ENCODE measurements around the gene EPHA6.

The EPHA6 gene

DNA sequence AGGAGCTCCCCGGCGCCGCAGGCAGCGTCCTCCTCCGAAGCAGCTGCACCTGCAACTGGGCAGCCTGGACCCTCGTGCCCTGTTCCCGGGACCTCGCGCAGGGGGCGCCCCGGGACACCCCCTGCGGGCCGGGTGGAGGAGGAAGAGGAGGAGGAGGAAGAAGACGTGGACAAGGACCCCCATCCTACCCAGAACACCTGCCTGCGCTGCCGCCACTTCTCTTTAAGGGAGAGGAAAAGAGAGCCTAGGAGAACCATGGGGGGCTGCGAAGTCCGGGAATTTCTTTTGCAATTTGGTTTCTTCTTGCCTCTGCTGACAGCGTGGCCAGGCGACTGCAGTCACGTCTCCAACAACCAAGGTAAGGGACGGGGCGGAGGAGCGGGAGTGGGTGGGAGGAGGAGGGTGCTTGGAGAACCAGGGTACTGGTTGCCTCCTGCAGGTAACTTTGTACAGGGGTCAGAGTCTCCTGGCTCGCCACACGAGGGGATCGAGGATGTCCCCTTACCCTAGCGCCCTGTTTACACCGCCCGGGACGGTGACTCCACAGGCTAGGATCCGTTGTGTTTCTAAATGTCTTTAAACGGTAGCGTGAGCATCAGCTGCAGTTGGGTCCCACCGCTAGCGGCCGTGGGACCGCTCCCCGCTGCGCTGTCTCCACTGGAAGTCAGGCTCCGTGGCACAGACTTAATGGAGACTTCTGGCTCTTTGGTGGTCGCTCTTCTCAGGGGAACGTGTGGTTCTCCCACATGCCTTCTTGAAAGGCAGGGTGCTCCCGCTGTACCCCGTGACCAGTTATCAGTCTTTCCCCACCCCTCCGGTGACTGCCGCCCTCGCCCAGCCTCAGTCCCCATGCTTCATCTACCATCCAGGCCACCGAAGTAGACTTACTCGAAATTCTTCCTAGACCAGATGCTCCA lies 515 bp downstream of the EPHA6 start:
- H3K9me3 ChIP-seq (ENCODE audit: insufficient read depth, low read length, severe bottlenecking) = no peaks in the 10 kb centered on the region
- no peak overlapping the region for H3K4me2 ChIP-seq (ENCODE audit: insufficient read depth, low read length)
- H3K4me1 ChIP-seq (ENCODE audit: insufficient read depth, low read length) = no peaks in the 10 kb centered on the region
- TF ChIP-seq, protein P1, sequence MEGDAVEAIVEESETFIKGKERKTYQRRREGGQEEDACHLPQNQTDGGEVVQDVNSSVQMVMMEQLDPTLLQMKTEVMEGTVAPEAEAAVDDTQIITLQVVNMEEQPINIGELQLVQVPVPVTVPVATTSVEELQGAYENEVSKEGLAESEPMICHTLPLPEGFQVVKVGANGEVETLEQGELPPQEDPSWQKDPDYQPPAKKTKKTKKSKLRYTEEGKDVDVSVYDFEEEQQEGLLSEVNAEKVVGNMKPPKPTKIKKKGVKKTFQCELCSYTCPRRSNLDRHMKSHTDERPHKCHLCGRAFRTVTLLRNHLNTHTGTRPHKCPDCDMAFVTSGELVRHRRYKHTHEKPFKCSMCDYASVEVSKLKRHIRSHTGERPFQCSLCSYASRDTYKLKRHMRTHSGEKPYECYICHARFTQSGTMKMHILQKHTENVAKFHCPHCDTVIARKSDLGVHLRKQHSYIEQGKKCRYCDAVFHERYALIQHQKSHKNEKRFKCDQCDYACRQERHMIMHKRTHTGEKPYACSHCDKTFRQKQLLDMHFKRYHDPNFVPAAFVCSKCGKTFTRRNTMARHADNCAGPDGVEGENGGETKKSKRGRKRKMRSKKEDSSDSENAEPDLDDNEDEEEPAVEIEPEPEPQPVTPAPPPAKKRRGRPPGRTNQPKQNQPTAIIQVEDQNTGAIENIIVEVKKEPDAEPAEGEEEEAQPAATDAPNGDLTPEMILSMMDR (IDR thresholded peaks at IDR 0.05; ENCODE audit: borderline replicate concordance, extremely low read depth, low read length, poor library complexity, severe bottlenecking) = no peak
- TF ChIP-seq EZH2 (IDR thresholded peaks at IDR 0.05; ENCODE audit: borderline replicate concordance, low read depth, low read length, severe bottlenecking) = no peak
- no peak overlapping the region for H2AFZ ChIP-seq (ENCODE audit: low read depth, low read length)
- H4K20me1 ChIP-seq (ENCODE audit: insufficient read depth, low read length) = no peaks in the 10 kb centered on the region
- no peaks in the 10 kb centered on the region for H3K36me3 ChIP-seq (ENCODE audit: insufficient read depth, low read length)
- ATAC-seq (ENCODE audit: insufficient read depth, low read depth) (no peak), DNase-seq (no peak)
- H3K9ac ChIP-seq (ENCODE audit: low read depth, low read length) = no peak overlapping the region
- no peaks in the 10 kb centered on the region for H3K79me2 ChIP-seq (ENCODE audit: insufficient read depth, low read length)
- no peak overlapping the region for H3K27ac ChIP-seq (ENCODE audit: low read length)
- H3K27me3 ChIP-seq (ENCODE audit: insufficient read depth, low read length, poor library complexity) = no peaks in the 10 kb centered on the region
- no peak overlapping the region for H3K4me3 ChIP-seq (ENCODE audit: low read depth in 1 of 2, low read length in 2 of 2)

DNA sequence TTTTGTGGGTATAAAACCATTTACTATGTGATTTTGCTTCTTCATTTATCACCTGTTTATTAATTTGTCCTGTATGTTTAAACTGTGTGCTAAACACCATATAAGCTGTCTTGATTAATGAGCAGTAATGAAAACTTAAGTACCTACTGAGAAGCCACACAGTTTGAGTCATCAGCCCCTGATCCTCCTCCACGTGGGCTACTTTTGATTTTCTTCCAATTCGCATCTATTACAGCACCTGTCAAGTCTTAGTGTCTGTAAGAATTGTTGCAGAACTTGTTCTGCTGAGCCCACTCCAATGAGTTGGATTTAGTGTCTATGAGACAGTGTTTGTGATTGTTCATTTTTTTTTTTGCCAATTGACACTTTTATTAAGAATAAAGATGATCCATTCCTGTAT lies 16.8 kb downstream of the EPHA6 start:
- H3K27ac ChIP-seq (ENCODE audit: low read length) = no peak overlapping the region
- DNase-seq = no peak

DNA sequence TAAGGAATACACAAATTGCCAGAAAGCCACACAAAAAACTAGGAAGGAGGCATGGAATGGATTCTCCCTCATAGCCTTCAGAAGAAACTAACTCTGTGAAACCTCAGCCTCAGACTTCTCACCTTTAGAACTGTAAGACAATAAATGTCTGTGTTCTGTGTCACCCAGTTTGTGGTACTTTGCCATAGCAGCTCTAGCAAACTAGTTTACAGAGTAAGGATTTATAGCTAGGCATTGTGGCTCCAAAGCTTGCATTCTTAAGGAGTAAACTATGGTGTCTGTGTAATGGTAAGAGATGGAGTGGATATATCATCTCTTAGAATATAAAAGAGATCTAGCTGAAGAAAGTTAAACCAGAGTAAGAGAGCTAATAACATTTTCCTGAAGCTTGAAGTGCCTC lies 18.9 kb downstream of the EPHA6 start:
- H3K4me3 ChIP-seq (ENCODE audit: low read depth in 1 of 2, low read length in 2 of 2) = no peak overlapping the region
- DNase-seq = no peak

More for the DNA sequence above, 16.8 kb downstream of the EPHA6 start:
- no peak for TF ChIP-seq EZH2 (IDR thresholded peaks at IDR 0.05; ENCODE audit: borderline replicate concordance, low read depth, low read length, severe bottlenecking)
- TF ChIP-seq, protein P1 (IDR thresholded peaks at IDR 0.05; ENCODE audit: borderline replicate concordance, extremely low read depth, low read length, poor library complexity, severe bottlenecking) = no peak
- H3K9ac ChIP-seq (ENCODE audit: low read depth, low read length) = no peak overlapping the region
- H3K27me3 ChIP-seq (ENCODE audit: insufficient read depth, low read length, poor library complexity) = no peaks in the 10 kb centered on the region
- H3K9me3 ChIP-seq (ENCODE audit: insufficient read depth, low read length, severe bottlenecking) = no peaks in the 10 kb centered on the region
- H3K36me3 ChIP-seq (ENCODE audit: insufficient read depth, low read length) = no peaks in the 10 kb centered on the region
- H3K79me2 ChIP-seq (ENCODE audit: insufficient read depth, low read length) = no peaks in the 10 kb centered on the region
- no peak overlapping the region for H3K4me2 ChIP-seq (ENCODE audit: insufficient read depth, low read length)
- H3K4me1 ChIP-seq (ENCODE audit: insufficient read depth, low read length) = no peaks in the 10 kb centered on the region
- H2AFZ ChIP-seq (ENCODE audit: low read depth, low read length) = no peak overlapping the region
- no peak for ATAC-seq (ENCODE audit: insufficient read depth, low read depth)
- no peak overlapping the region for H3K4me3 ChIP-seq (ENCODE audit: low read depth in 1 of 2, low read length in 2 of 2)
- H4K20me1 ChIP-seq (ENCODE audit: insufficient read depth, low read length) = no peaks in the 10 kb centered on the region

More for the DNA sequence above, 18.9 kb downstream of the EPHA6 start:
- no peaks in the 10 kb centered on the region for H3K36me3 ChIP-seq (ENCODE audit: insufficient read depth, low read length)
- H3K79me2 ChIP-seq (ENCODE audit: insufficient read depth, low read length) = no peaks in the 10 kb centered on the region
- no peak overlapping the region for H3K4me2 ChIP-seq (ENCODE audit: insufficient read depth, low read length)
- no peaks in the 10 kb centered on the region for H4K20me1 ChIP-seq (ENCODE audit: insufficient read depth, low read length)
- ATAC-seq (ENCODE audit: insufficient read depth, low read depth) = no peak
- H3K27ac ChIP-seq (ENCODE audit: low read length) = no peak overlapping the region
- no peak overlapping the region for H3K9ac ChIP-seq (ENCODE audit: low read depth, low read length)
- TF ChIP-seq, protein P1 (IDR thresholded peaks at IDR 0.05; ENCODE audit: borderline replicate concordance, extremely low read depth, low read length, poor library complexity, severe bottlenecking) = no peak
- no peak for TF ChIP-seq EZH2 (IDR thresholded peaks at IDR 0.05; ENCODE audit: borderline replicate concordance, low read depth, low read length, severe bottlenecking)
- no peaks in the 10 kb centered on the region for H3K27me3 ChIP-seq (ENCODE audit: insufficient read depth, low read length, poor library complexity)
- H3K4me1 ChIP-seq (ENCODE audit: insufficient read depth, low read length) = no peaks in the 10 kb centered on the region
- H3K9me3 ChIP-seq (ENCODE audit: insufficient read depth, low read length, severe bottlenecking) = no peaks in the 10 kb centered on the region
- H2AFZ ChIP-seq (ENCODE audit: low read depth, low read length) = no peak overlapping the region

Measured in DND-41 (cell line).